Right lung (tissue), 5 donors: ENCODE measurements around the gene PFKFB3. TPM values are rescaled to one million over a fixed set of nuclear protein-coding genes. Genes with fewer than 3 reads are reported as not detected.

Experiments
- DNase-seq, 2 donors: peaks; one replicate each; pipeline ENCODE4 v3.0.0-alpha.2; 2013
- polyA plus RNA-seq, 5 donors: library from polyadenylated mRNA; unstranded; fragments of 120-200 nt; gene quantifications; one replicate each; pipeline versions ENCODE4 v1.2.1 to v1.2.3, GENCODE V29; 2013; ENCODE audit warnings: inconsistent platforms in 1 of 5, low replicate concordance in 1 of 5; ENCODE audit not compliant: insufficient read length in 5 of 5, insufficient read depth in 1 of 5

The PFKFB3 gene
- polyA plus RNA-seq, 5 donors, result 12.7 to 23.4 (median 19.8) TPM

GRCh38 chr10:6218692-6219493, 16.2 kb downstream of the PFKFB3 start:
- no peak for DNase-seq

- no peak for DNase-seq
These were observed 16.7 kb downstream of the PFKFB3 start for GRCh38 chr10:6219494-6219836.

GRCh38 chr10:6220418-6221191, 17.9 kb downstream of the PFKFB3 start:
- no peak for DNase-seq

- no peak for DNase-seq
These were observed 18.6 kb downstream of the PFKFB3 start for GRCh38 chr10:6221192-6221940.

GRCh38 chr10:6221971-6222751, 19.4 kb downstream of the PFKFB3 start:
- DNase-seq, result no peak

- no peak for DNase-seq
These were observed 20.0 kb downstream of the PFKFB3 start for GRCh38 chr10:6222755-6223154.

- DNase-seq, result no peak
These were observed 21.2 kb downstream of the PFKFB3 start for GRCh38 chr10:6223981-6224380.

GRCh38 chr10:6224781-6225180, 22.0 kb downstream of the PFKFB3 start:
- no peak for DNase-seq

- no peak for DNase-seq
These were observed 22.6 kb downstream of the PFKFB3 start for GRCh38 chr10:6225263-6225814.

- DNase-seq, result no peak
These were observed 23.5 kb downstream of the PFKFB3 start for GRCh38 chr10:6226216-6226615.

GRCh38 chr10:6227346-6227745, 24.6 kb downstream of the PFKFB3 start:
- DNase-seq, result no peak

- DNase-seq, result no peak
These were observed 25.3 kb downstream of the PFKFB3 start for GRCh38 chr10:6228010-6228511.

GRCh38 chr10:6228647-6229046, 25.9 kb downstream of the PFKFB3 start:
- no peak for DNase-seq

GRCh38 chr10:6229290-6229689, 26.6 kb downstream of the PFKFB3 start:
- DNase-seq, result no peak

GRCh38 chr10:6229746-6230145, 27.0 kb downstream of the PFKFB3 start:
- no peak for DNase-seq

GRCh38 chr10:6230315-6230714, 27.6 kb downstream of the PFKFB3 start:
- DNase-seq, result no peak

- DNase-seq, result no peak
These were observed 28.4 kb downstream of the PFKFB3 start for GRCh38 chr10:6231146-6231545.

- DNase-seq, result no peak
These were observed 29.0 kb downstream of the PFKFB3 start for GRCh38 chr10:6231730-6232129.

GRCh38 chr10:6232225-6232807, 29.6 kb downstream of the PFKFB3 start:
- DNase-seq, result no peak

GRCh38 chr10:6232846-6233724, 30.4 kb downstream of the PFKFB3 start:
- no peak for DNase-seq
